ENCODE results near the gene NTSR1. TPM values are rescaled to one million over a fixed set of nuclear protein-coding genes. Genes with fewer than 3 reads are reported as not detected.

NTSR1 gene
- total RNA-seq, 4 donors from 2014 or later = 1.5 to 23.9 (median 4.7) TPM

GRCh38 chr20:62754122-62754990 is 45.7 kb downstream of the NTSR1 start:
- H3K27ac ChIP-seq = no peak overlapping the region
- 89 to 94% methylated on average over 12 to 27 of the region's 31 CpGs for WGBS, 2 donors (ENCODE audit: low coverage in 1 of 2)
- TF ChIP-seq POLR2A (IDR thresholded peaks at IDR 0.05) = no peak
- TF ChIP-seq, protein P1, sequence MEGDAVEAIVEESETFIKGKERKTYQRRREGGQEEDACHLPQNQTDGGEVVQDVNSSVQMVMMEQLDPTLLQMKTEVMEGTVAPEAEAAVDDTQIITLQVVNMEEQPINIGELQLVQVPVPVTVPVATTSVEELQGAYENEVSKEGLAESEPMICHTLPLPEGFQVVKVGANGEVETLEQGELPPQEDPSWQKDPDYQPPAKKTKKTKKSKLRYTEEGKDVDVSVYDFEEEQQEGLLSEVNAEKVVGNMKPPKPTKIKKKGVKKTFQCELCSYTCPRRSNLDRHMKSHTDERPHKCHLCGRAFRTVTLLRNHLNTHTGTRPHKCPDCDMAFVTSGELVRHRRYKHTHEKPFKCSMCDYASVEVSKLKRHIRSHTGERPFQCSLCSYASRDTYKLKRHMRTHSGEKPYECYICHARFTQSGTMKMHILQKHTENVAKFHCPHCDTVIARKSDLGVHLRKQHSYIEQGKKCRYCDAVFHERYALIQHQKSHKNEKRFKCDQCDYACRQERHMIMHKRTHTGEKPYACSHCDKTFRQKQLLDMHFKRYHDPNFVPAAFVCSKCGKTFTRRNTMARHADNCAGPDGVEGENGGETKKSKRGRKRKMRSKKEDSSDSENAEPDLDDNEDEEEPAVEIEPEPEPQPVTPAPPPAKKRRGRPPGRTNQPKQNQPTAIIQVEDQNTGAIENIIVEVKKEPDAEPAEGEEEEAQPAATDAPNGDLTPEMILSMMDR (IDR thresholded peaks at IDR 0.05) = no peak
- no peak for TF ChIP-seq EP300 (IDR thresholded peaks at IDR 0.05; ENCODE audit: low read depth)
- no peak for TF ChIP-seq POLR2AphosphoS5 (IDR thresholded peaks at IDR 0.05)
- no peaks in the 10 kb centered on the region for H3K9me3 ChIP-seq
- H3K4me1 ChIP-seq = peaks cover 0 to 18% (median 8%) of the 10 kb centered on the region in 4 donors
- H3K27me3 ChIP-seq = peaks cover 15% of the 10 kb centered on the region
- intact Hi-C loops (cut with DNase I; ENCODE audit: low total_unique reads) = no loop called here
- DNase-seq = no peak
- H3K36me3 ChIP-seq = no peaks in the 10 kb centered on the region
- in situ Hi-C loops (cut with MboI; ENCODE audit: low pct_ligation_motif_present in 1 of 4, low pct_unique_long_range_greater_than_20kb in 1 of 4, low sequenced_read_pairs in 3 of 4) = no loop called here
- no peak overlapping the region for H3K4me3 ChIP-seq

GRCh38 chr20:62754991-62755356 is 46.3 kb downstream of the NTSR1 start:
- Histone ChIP-seq H3K27ac (no peak overlapping the region), H3K9me3 (no peaks in the 10 kb centered on the region), H3K27me3 (peaks cover 15% of the 10 kb centered on the region), H3K36me3 (no peaks in the 10 kb centered on the region), H3K4me3 (no peak overlapping the region), H3K4me1 (peaks cover 0 to 18% (median 8%) of the 10 kb centered on the region in 4 donors)
- DNase-seq = no peak
- 59 to 60% methylated on average over 1 of the region's 1 CpG for WGBS, 2 donors (ENCODE audit: low coverage in 1 of 2)
- intact Hi-C loops (cut with DNase I; ENCODE audit: low total_unique reads) = no loop called here
- in situ Hi-C loops (cut with MboI; ENCODE audit: low pct_ligation_motif_present in 1 of 4, low pct_unique_long_range_greater_than_20kb in 1 of 4, low sequenced_read_pairs in 3 of 4) = no loop called here
- TF ChIP-seq EP300 (IDR thresholded peaks at IDR 0.05; ENCODE audit: low read depth) (no peak), POLR2A (IDR thresholded peaks at IDR 0.05) (no peak), POLR2AphosphoS5 (IDR thresholded peaks at IDR 0.05) (no peak)
- TF ChIP-seq, protein P1 (IDR thresholded peaks at IDR 0.05) = no peak

- 43% methylated on average over 2 to 7 of the region's 10 CpGs for WGBS, 2 donors (ENCODE audit: low coverage in 1 of 2)
- no peak overlapping the region for H3K4me3 ChIP-seq
- intact Hi-C loops (cut with DNase I; ENCODE audit: low total_unique reads) = no loop called here
- H3K9me3 ChIP-seq = no peaks in the 10 kb centered on the region
- no peak overlapping the region for H3K27ac ChIP-seq
- in situ Hi-C loops (cut with MboI; ENCODE audit: low pct_ligation_motif_present in 1 of 4, low pct_unique_long_range_greater_than_20kb in 1 of 4, low sequenced_read_pairs in 3 of 4) = no loop called here
- DNase-seq = no peak
- TF ChIP-seq, protein P1 (IDR thresholded peaks at IDR 0.05) = no peak
- TF ChIP-seq EP300 (IDR thresholded peaks at IDR 0.05; ENCODE audit: low read depth) = no peak
- no peak for TF ChIP-seq POLR2AphosphoS5 (IDR thresholded peaks at IDR 0.05)
- no peak for TF ChIP-seq POLR2A (IDR thresholded peaks at IDR 0.05)
- peaks cover 22% of the 10 kb centered on the region for H3K27me3 ChIP-seq
- peaks cover 0 to 28% (median 14%) of the 10 kb centered on the region in 4 donors for H3K4me1 ChIP-seq
- no peaks in the 10 kb centered on the region for H3K36me3 ChIP-seq
These were observed 47.4 kb downstream of the NTSR1 start for GRCh38 chr20:62755817-62756724.
